ENCODE data around the gene PDGFC. TPM values are rescaled to one million over a fixed set of nuclear protein-coding genes. Genes with fewer than 3 reads are reported as not detected.
A peak's percentile ranks its signal among the peaks of the same experiment; 100 is the strongest.

PDGFC gene
- total RNA-seq, 1 donor from 2014 or later = 35.0 TPM

- Histone ChIP-seq H3K9me3 (ENCODE audit: control insufficient read depth in 3 of 3, low read length in 3 of 3) (no peaks in the 10 kb centered on the region), H3K4me1 (ENCODE audit: control insufficient read depth in 3 of 3, insufficient read depth in 3 of 3, low read length in 3 of 3) (peaks cover 0 to 10% (median 6%) of the 10 kb centered on the region in 3 donors), H3K4me3 (ENCODE audit: low read length in 3 of 3) (peak overlapping the region; percentile 24 to 48 (median 41)), H3K9ac (ENCODE audit: low read depth in 1 of 3, low read length in 3 of 3) (peak overlapping the region in 2 of 3 donors; percentile 1 to 40), H3K27ac (ENCODE audit: low read depth, low read length) (no peak overlapping the region), H3K36me3 (ENCODE audit: control insufficient read depth in 3 of 3, insufficient read depth in 3 of 3, low read length in 3 of 3) (no peaks in the 10 kb centered on the region), H3K27me3 (ENCODE audit: control insufficient read depth in 3 of 3, insufficient read depth in 3 of 3, low read length in 3 of 3) (no peaks in the 10 kb centered on the region)
These were observed 81.7 kb downstream of the PDGFC start for GRCh38 chr4:156889616-156890594.

GRCh38 chr4:156888762-156889161 is 82.8 kb downstream of the PDGFC start:
- no peak overlapping the region for H3K9ac ChIP-seq (ENCODE audit: low read depth in 1 of 3, low read length in 3 of 3)

GRCh38 chr4:156886481-156886880 is 85.1 kb downstream of the PDGFC start:
- no peak overlapping the region for H3K9ac ChIP-seq (ENCODE audit: low read depth in 1 of 3, low read length in 3 of 3)
- H3K27me3 ChIP-seq (ENCODE audit: control insufficient read depth in 3 of 3, insufficient read depth in 3 of 3, low read length in 3 of 3) = no peaks in the 10 kb centered on the region
- no peaks in the 10 kb centered on the region for H3K36me3 ChIP-seq (ENCODE audit: control insufficient read depth in 3 of 3, insufficient read depth in 3 of 3, low read length in 3 of 3)
- no peak overlapping the region for H3K27ac ChIP-seq (ENCODE audit: low read depth, low read length)
- H3K4me3 ChIP-seq (ENCODE audit: low read length in 3 of 3) = no peak overlapping the region
- no peaks in the 10 kb centered on the region for H3K9me3 ChIP-seq (ENCODE audit: control insufficient read depth in 3 of 3, low read length in 3 of 3)
- H3K4me1 ChIP-seq (ENCODE audit: control insufficient read depth in 3 of 3, insufficient read depth in 3 of 3, low read length in 3 of 3) = peaks cover 0 to 10% (median 6%) of the 10 kb centered on the region in 3 donors

More at GRCh38 chr4:156888762-156889161, 82.8 kb downstream of the PDGFC start:
- Histone ChIP-seq H3K4me3 (ENCODE audit: low read length in 3 of 3) (no peak overlapping the region), H3K27ac (ENCODE audit: low read depth, low read length) (no peak overlapping the region), H3K36me3 (ENCODE audit: control insufficient read depth in 3 of 3, insufficient read depth in 3 of 3, low read length in 3 of 3) (no peaks in the 10 kb centered on the region), H3K4me1 (ENCODE audit: control insufficient read depth in 3 of 3, insufficient read depth in 3 of 3, low read length in 3 of 3) (peaks cover 0 to 10% (median 6%) of the 10 kb centered on the region in 3 donors), H3K9me3 (ENCODE audit: control insufficient read depth in 3 of 3, low read length in 3 of 3) (no peaks in the 10 kb centered on the region), H3K27me3 (ENCODE audit: control insufficient read depth in 3 of 3, insufficient read depth in 3 of 3, low read length in 3 of 3) (no peaks in the 10 kb centered on the region)

- H3K27ac ChIP-seq (ENCODE audit: low read depth, low read length) = no peak overlapping the region
- H3K4me3 ChIP-seq (ENCODE audit: low read length in 3 of 3) = no peak overlapping the region
- no peak overlapping the region for H3K9ac ChIP-seq (ENCODE audit: low read depth in 1 of 3, low read length in 3 of 3)
- peaks cover 0 to 2% (median 0%) of the 10 kb centered on the region in 3 donors for H3K9me3 ChIP-seq (ENCODE audit: control insufficient read depth in 3 of 3, low read length in 3 of 3)
- H3K36me3 ChIP-seq (ENCODE audit: control insufficient read depth in 3 of 3, insufficient read depth in 3 of 3, low read length in 3 of 3) = no peaks in the 10 kb centered on the region
- H3K4me1 ChIP-seq (ENCODE audit: control insufficient read depth in 3 of 3, insufficient read depth in 3 of 3, low read length in 3 of 3) = peaks cover 0 to 8% (median 4%) of the 10 kb centered on the region in 3 donors
- H3K27me3 ChIP-seq (ENCODE audit: control insufficient read depth in 3 of 3, insufficient read depth in 3 of 3, low read length in 3 of 3) = no peaks in the 10 kb centered on the region
These were observed 86.2 kb downstream of the PDGFC start for GRCh38 chr4:156885374-156885773.

GRCh38 chr4:156884183-156884582 is 87.4 kb downstream of the PDGFC start:
- Histone ChIP-seq H3K27me3 (ENCODE audit: control insufficient read depth in 3 of 3, insufficient read depth in 3 of 3, low read length in 3 of 3) (no peaks in the 10 kb centered on the region), H3K4me3 (ENCODE audit: low read length in 3 of 3) (no peak overlapping the region), H3K27ac (ENCODE audit: low read depth, low read length) (no peak overlapping the region), H3K9ac (ENCODE audit: low read depth in 1 of 3, low read length in 3 of 3) (no peak overlapping the region), H3K4me1 (ENCODE audit: control insufficient read depth in 3 of 3, insufficient read depth in 3 of 3, low read length in 3 of 3) (no peaks in the 10 kb centered on the region), H3K9me3 (ENCODE audit: control insufficient read depth in 3 of 3, low read length in 3 of 3) (peaks cover 0 to 2% (median 2%) of the 10 kb centered on the region in 3 donors), H3K36me3 (ENCODE audit: control insufficient read depth in 3 of 3, insufficient read depth in 3 of 3, low read length in 3 of 3) (no peaks in the 10 kb centered on the region)

GRCh38 chr4:156875704-156876103 is 95.9 kb downstream of the PDGFC start:
- Histone ChIP-seq H3K9me3 (ENCODE audit: control insufficient read depth in 3 of 3, low read length in 3 of 3) (peaks cover 0 to 2% (median 2%) of the 10 kb centered on the region in 3 donors), H3K36me3 (ENCODE audit: control insufficient read depth in 3 of 3, insufficient read depth in 3 of 3, low read length in 3 of 3) (no peaks in the 10 kb centered on the region), H3K27me3 (ENCODE audit: control insufficient read depth in 3 of 3, insufficient read depth in 3 of 3, low read length in 3 of 3) (no peaks in the 10 kb centered on the region), H3K9ac (ENCODE audit: low read depth in 1 of 3, low read length in 3 of 3) (no peak overlapping the region), H3K4me1 (ENCODE audit: control insufficient read depth in 3 of 3, insufficient read depth in 3 of 3, low read length in 3 of 3) (no peaks in the 10 kb centered on the region), H3K4me3 (ENCODE audit: low read length in 3 of 3) (no peak overlapping the region), H3K27ac (ENCODE audit: low read depth, low read length) (no peak overlapping the region)

GRCh38 chr4:156875055-156875454 is 96.5 kb downstream of the PDGFC start:
- Histone ChIP-seq H3K27ac (ENCODE audit: low read depth, low read length) (no peak overlapping the region), H3K9ac (ENCODE audit: low read depth in 1 of 3, low read length in 3 of 3) (no peak overlapping the region), H3K27me3 (ENCODE audit: control insufficient read depth in 3 of 3, insufficient read depth in 3 of 3, low read length in 3 of 3) (no peaks in the 10 kb centered on the region), H3K9me3 (ENCODE audit: control insufficient read depth in 3 of 3, low read length in 3 of 3) (peaks cover 0 to 2% (median 0%) of the 10 kb centered on the region in 3 donors), H3K36me3 (ENCODE audit: control insufficient read depth in 3 of 3, insufficient read depth in 3 of 3, low read length in 3 of 3) (no peaks in the 10 kb centered on the region), H3K4me1 (ENCODE audit: control insufficient read depth in 3 of 3, insufficient read depth in 3 of 3, low read length in 3 of 3) (no peaks in the 10 kb centered on the region), H3K4me3 (ENCODE audit: low read length in 3 of 3) (no peak overlapping the region)

GRCh38 chr4:156873799-156874198 is 97.8 kb downstream of the PDGFC start:
- Histone ChIP-seq H3K27me3 (ENCODE audit: control insufficient read depth in 3 of 3, insufficient read depth in 3 of 3, low read length in 3 of 3) (no peaks in the 10 kb centered on the region), H3K4me3 (ENCODE audit: low read length in 3 of 3) (no peak overlapping the region), H3K27ac (ENCODE audit: low read depth, low read length) (no peak overlapping the region), H3K9ac (ENCODE audit: low read depth in 1 of 3, low read length in 3 of 3) (no peak overlapping the region), H3K4me1 (ENCODE audit: control insufficient read depth in 3 of 3, insufficient read depth in 3 of 3, low read length in 3 of 3) (no peaks in the 10 kb centered on the region), H3K36me3 (ENCODE audit: control insufficient read depth in 3 of 3, insufficient read depth in 3 of 3, low read length in 3 of 3) (no peaks in the 10 kb centered on the region), H3K9me3 (ENCODE audit: control insufficient read depth in 3 of 3, low read length in 3 of 3) (no peaks in the 10 kb centered on the region)

- Histone ChIP-seq H3K9ac (ENCODE audit: low read depth in 1 of 3, low read length in 3 of 3) (no peak overlapping the region), H3K27ac (ENCODE audit: low read depth, low read length) (no peak overlapping the region), H3K36me3 (ENCODE audit: control insufficient read depth in 3 of 3, insufficient read depth in 3 of 3, low read length in 3 of 3) (no peaks in the 10 kb centered on the region), H3K9me3 (ENCODE audit: control insufficient read depth in 3 of 3, low read length in 3 of 3) (peaks cover 0 to 2% (median 0%) of the 10 kb centered on the region in 3 donors), H3K4me1 (ENCODE audit: control insufficient read depth in 3 of 3, insufficient read depth in 3 of 3, low read length in 3 of 3) (no peaks in the 10 kb centered on the region), H3K27me3 (ENCODE audit: control insufficient read depth in 3 of 3, insufficient read depth in 3 of 3, low read length in 3 of 3) (no peaks in the 10 kb centered on the region), H3K4me3 (ENCODE audit: low read length in 3 of 3) (no peak overlapping the region)
These were observed 100.7 kb downstream of the PDGFC start for GRCh38 chr4:156870861-156871260.

GRCh38 chr4:156870131-156870530 is 101.5 kb downstream of the PDGFC start:
- no peaks in the 10 kb centered on the region for H3K4me1 ChIP-seq (ENCODE audit: control insufficient read depth in 3 of 3, insufficient read depth in 3 of 3, low read length in 3 of 3)
- no peaks in the 10 kb centered on the region for H3K36me3 ChIP-seq (ENCODE audit: control insufficient read depth in 3 of 3, insufficient read depth in 3 of 3, low read length in 3 of 3)
- no peak overlapping the region for H3K9ac ChIP-seq (ENCODE audit: low read depth in 1 of 3, low read length in 3 of 3)
- peaks cover 0 to 2% (median 0%) of the 10 kb centered on the region in 3 donors for H3K9me3 ChIP-seq (ENCODE audit: control insufficient read depth in 3 of 3, low read length in 3 of 3)
- no peak overlapping the region for H3K4me3 ChIP-seq (ENCODE audit: low read length in 3 of 3)
- no peaks in the 10 kb centered on the region for H3K27me3 ChIP-seq (ENCODE audit: control insufficient read depth in 3 of 3, insufficient read depth in 3 of 3, low read length in 3 of 3)
- H3K27ac ChIP-seq (ENCODE audit: low read depth, low read length) = no peak overlapping the region
